ENCODE results near the gene RFTN1. TPM values are rescaled to one million over a fixed set of nuclear protein-coding genes. Genes with fewer than 3 reads are reported as not detected.

The RFTN1 gene
- total and polyA plus RNA-seq, 9 donors, result 25.2 to 63.1 (median 46.4) TPM

DNA sequence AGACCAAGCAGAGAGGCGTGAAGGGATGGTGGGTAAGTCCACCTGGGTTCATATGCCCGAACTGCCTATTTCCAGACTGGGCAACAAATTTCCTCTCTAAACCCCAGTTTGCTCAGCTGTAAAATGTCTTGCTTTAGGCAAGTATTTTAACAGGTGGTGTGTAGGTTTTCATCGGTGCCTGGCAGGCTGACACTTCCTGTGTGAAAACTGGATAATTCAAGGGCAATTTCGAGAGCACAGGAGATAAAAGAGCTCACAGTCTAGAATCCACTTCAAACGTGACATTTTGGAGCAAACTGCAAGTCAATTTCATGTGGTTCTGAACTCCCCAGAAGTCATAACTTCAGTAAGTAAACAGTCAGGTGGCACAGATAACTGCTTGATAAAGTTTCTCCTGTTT is 136.3 kb downstream of the RFTN1 start:
- no peaks in the 10 kb centered on the region for H3K36me3 ChIP-seq
- H3K27me3 ChIP-seq, result no peaks in the 10 kb centered on the region
- WGBS, 3 donors, result 55 to 58% (median 57%) methylated on average over 5 of the region's 5 CpGs
- TF ChIP-seq POLR2A (IDR thresholded peaks at IDR 0.05) (no peak), EP300 (IDR thresholded peaks at IDR 0.05) (no peak)
- TF ChIP-seq, protein P1, sequence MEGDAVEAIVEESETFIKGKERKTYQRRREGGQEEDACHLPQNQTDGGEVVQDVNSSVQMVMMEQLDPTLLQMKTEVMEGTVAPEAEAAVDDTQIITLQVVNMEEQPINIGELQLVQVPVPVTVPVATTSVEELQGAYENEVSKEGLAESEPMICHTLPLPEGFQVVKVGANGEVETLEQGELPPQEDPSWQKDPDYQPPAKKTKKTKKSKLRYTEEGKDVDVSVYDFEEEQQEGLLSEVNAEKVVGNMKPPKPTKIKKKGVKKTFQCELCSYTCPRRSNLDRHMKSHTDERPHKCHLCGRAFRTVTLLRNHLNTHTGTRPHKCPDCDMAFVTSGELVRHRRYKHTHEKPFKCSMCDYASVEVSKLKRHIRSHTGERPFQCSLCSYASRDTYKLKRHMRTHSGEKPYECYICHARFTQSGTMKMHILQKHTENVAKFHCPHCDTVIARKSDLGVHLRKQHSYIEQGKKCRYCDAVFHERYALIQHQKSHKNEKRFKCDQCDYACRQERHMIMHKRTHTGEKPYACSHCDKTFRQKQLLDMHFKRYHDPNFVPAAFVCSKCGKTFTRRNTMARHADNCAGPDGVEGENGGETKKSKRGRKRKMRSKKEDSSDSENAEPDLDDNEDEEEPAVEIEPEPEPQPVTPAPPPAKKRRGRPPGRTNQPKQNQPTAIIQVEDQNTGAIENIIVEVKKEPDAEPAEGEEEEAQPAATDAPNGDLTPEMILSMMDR (IDR thresholded peaks at IDR 0.05), result no peak
- no peaks in the 10 kb centered on the region for H3K9me3 ChIP-seq
- intact Hi-C loops (cut with DNase I), result no loop called here
- peaks cover 13% of the 10 kb centered on the region for H3K4me1 ChIP-seq (ENCODE audit: insufficient read depth)
- no peak overlapping the region for H3K27ac ChIP-seq
- no peak overlapping the region for H3K4me3 ChIP-seq
- DNase-seq, result no peak

- H3K27ac ChIP-seq, result no peak overlapping the region
- 80 to 90% (median 84%) methylated on average over 6 of the region's 6 CpGs for WGBS, 3 donors
- H3K4me1 ChIP-seq (ENCODE audit: insufficient read depth), result peaks cover 13% of the 10 kb centered on the region
- intact Hi-C loops (cut with DNase I), result no loop called here
- no peak overlapping the region for H3K4me3 ChIP-seq
- no peaks in the 10 kb centered on the region for H3K27me3 ChIP-seq
- H3K36me3 ChIP-seq, result no peaks in the 10 kb centered on the region
- no peaks in the 10 kb centered on the region for H3K9me3 ChIP-seq
- no peak for DNase-seq
- TF ChIP-seq, protein P1 (IDR thresholded peaks at IDR 0.05), result no peak
- TF ChIP-seq EP300 (IDR thresholded peaks at IDR 0.05) (no peak), POLR2A (IDR thresholded peaks at IDR 0.05) (no peak)
Measured at GRCh38 chr3:16375891-16376290, 137.6 kb downstream of the RFTN1 start.

- H3K27me3 ChIP-seq, result no peaks in the 10 kb centered on the region
- H3K27ac ChIP-seq, result no peak overlapping the region
- 55 to 71% (median 66%) methylated on average over 2 of the region's 2 CpGs for WGBS, 3 donors
- no peak overlapping the region for H3K4me3 ChIP-seq
- no peak for DNase-seq
- intact Hi-C loops (cut with DNase I), result no loop called here
- TF ChIP-seq EP300 (IDR thresholded peaks at IDR 0.05), result no peak
- TF ChIP-seq, protein P1 (IDR thresholded peaks at IDR 0.05), result no peak
- TF ChIP-seq POLR2A (IDR thresholded peaks at IDR 0.05), result no peak
- H3K4me1 ChIP-seq (ENCODE audit: insufficient read depth), result peaks cover 16% of the 10 kb centered on the region
- no peaks in the 10 kb centered on the region for H3K9me3 ChIP-seq
- H3K36me3 ChIP-seq, result no peaks in the 10 kb centered on the region
Measured at GRCh38 chr3:16374935-16375245, 138.6 kb downstream of the RFTN1 start.

DNA sequence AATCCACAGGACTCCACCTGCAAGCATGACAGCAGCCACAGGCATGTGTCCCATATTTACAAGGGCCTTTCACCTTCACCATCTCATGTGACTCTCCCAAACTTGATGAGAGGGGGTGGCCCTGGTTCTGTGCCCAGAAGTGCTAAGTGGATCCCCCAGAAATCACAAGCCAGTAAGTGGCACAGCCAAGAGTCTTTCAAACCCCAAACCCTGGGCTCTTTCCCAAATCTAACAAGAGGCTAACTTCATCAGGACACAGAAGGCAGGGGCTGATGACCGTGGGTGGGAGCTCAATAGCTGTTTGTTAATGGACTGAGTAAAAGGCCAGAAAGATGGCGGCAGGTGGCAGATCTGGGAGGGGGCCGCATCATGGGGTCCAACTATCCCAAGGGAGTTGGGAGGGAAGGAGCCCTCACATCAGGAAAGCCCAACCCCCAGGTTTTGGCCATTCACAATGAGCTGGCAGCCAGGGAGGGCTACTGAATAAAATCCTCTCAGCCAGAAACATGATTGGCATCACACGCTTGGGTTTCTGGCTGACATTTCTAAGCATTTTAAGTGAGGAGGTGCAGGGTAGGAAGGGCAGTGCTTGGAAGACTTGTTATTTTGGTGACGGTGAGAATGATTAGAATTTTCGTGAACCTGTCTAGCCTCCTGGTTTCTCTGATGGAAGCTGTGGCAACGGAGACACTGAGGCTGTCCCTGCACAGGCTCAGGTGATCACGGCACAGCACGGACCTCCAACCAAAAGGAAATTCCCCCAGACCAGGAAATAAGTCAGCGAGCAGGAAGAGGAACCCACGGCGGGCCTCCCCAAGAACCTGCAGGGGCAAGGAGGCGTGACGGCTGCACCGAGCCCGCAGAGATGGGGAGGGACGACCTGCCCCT is 139.2 kb downstream of the RFTN1 start:
- intact Hi-C loops (cut with DNase I), result no loop called here
- H3K4me3 ChIP-seq, result no peak overlapping the region
- 91 to 95% (median 92%) methylated on average over 17 of the region's 17 CpGs for WGBS, 3 donors
- TF ChIP-seq POLR2A (IDR thresholded peaks at IDR 0.05) (no peak), EP300 (IDR thresholded peaks at IDR 0.05) (no peak)
- TF ChIP-seq, protein P1 (IDR thresholded peaks at IDR 0.05), result no peak
- no peak for DNase-seq
- H3K36me3 ChIP-seq, result no peaks in the 10 kb centered on the region
- H3K27me3 ChIP-seq, result no peaks in the 10 kb centered on the region
- H3K9me3 ChIP-seq, result no peaks in the 10 kb centered on the region
- no peak overlapping the region for H3K27ac ChIP-seq
- H3K4me1 ChIP-seq (ENCODE audit: insufficient read depth), result peaks cover 16% of the 10 kb centered on the region

Measured in ovary (tissue), 9 donors.